Activated T-cell treated with anti-CD3 and anti-CD28 coated beads for 48 hours (primary cell): ENCODE data around the gene SPI1.

ENCODE experiments used
- DNase-seq: peaks from one replicate; pipeline ENCODE4 v3.0.0-alpha.2; 2020; ENCODE audit warnings: low read depth

The SPI1 gene

GRCh38 chr11:47357985-47358730, 20.2 kb downstream of the SPI1 start:
- no peak for DNase-seq

- no peak for DNase-seq
These were observed 21.4 kb downstream of the SPI1 start for GRCh38 chr11:47356998-47357329.

- DNase-seq, result no peak
These were observed 22.0 kb downstream of the SPI1 start for GRCh38 chr11:47356129-47356997.

- peak; percentile 48 for DNase-seq
These were observed 22.8 kb downstream of the SPI1 start for GRCh38 chr11:47355283-47356128.

- DNase-seq, result no peak
These were observed 23.4 kb downstream of the SPI1 start for GRCh38 chr11:47354913-47355282.

- no peak for DNase-seq
These were observed 24.2 kb downstream of the SPI1 start for GRCh38 chr11:47353978-47354774.

GRCh38 chr11:47352556-47352955, 25.8 kb downstream of the SPI1 start, which contains the start of gene MYBPC3:
Gene MYBPC3 (minus strand): TSS chr11:47352702. CDS start chr11:47352647, 55 bp downstream.
- DNase-seq, result no peak

- DNase-seq, result no peak
These were observed 26.9 kb downstream of the SPI1 start for GRCh38 chr11:47351156-47352126.

GRCh38 chr11:47350315-47350714, 28.0 kb downstream of the SPI1 start:
- no peak for DNase-seq

GRCh38 chr11:47349521-47350095, 28.7 kb downstream of the SPI1 start:
- no peak for DNase-seq

GRCh38 chr11:47348859-47349258, 29.5 kb downstream of the SPI1 start:
- DNase-seq, result no peak

GRCh38 chr11:47348131-47348802, 30.1 kb downstream of the SPI1 start:
- DNase-seq, result no peak

GRCh38 chr11:47347137-47347536, 31.2 kb downstream of the SPI1 start:
- DNase-seq, result no peak

- DNase-seq, result no peak
These were observed 32.3 kb downstream of the SPI1 start for GRCh38 chr11:47345890-47346563.

GRCh38 chr11:47342854-47343253, 35.5 kb downstream of the SPI1 start:
- no peak for DNase-seq

GRCh38 chr11:47342036-47342803, 36.1 kb downstream of the SPI1 start:
- no peak for DNase-seq

GRCh38 chr11:47340980-47341775, 37.2 kb downstream of the SPI1 start:
- DNase-seq, result no peak
